GM19043 (cell line): ENCODE data around the gene SIGLEC8.
"Not testable (repeated sequence)": the region's sequence is repeated elsewhere in the genome, so short reads cannot be mapped to it uniquely, and the experiment has no call there.

ENCODE experiments used
- ATAC-seq: cut with Tn5 transposase; IDR thresholded peaks from one replicate; pipeline ENCODE4 v1.9.1; 2021; ENCODE audit warnings: low read depth; ENCODE audit not compliant: unreplicated experiment

The SIGLEC8 gene

GRCh38 chr19:51458051-51458645 lies at the start of gene SIGLEC8:
SIGLEC8 (minus strand) TSS chr19:51458454; CDS start chr19:51458387, 67 bp downstream.
- no peak for ATAC-seq

- no peak for ATAC-seq
These were observed 49.4 kb upstream of the SIGLEC8 start for GRCh38 chr19:51507640-51508058.

- no peak for ATAC-seq
These were observed 48.9 kb upstream of the SIGLEC8 start for GRCh38 chr19:51507192-51507591.

GRCh38 chr19:51505904-51506303 lies 47.6 kb upstream of the SIGLEC8 start:
- no peak for ATAC-seq

- no peak for ATAC-seq
These were observed 45.6 kb upstream of the SIGLEC8 start for GRCh38 chr19:51503896-51504295.

GRCh38 chr19:51503286-51503817 lies 45.1 kb upstream of the SIGLEC8 start:
- ATAC-seq = no peak

GRCh38 chr19:51501594-51502263 lies 43.5 kb upstream of the SIGLEC8 start, which contains the start of gene SIGLEC12:
SIGLEC12 (minus strand) TSS chr19:51501800; CDS start chr19:51501733, 67 bp downstream.
- no peak for ATAC-seq

GRCh38 chr19:51500931-51501330 lies 42.7 kb upstream of the SIGLEC8 start:
- ATAC-seq = not testable (repeated sequence)

GRCh38 chr19:51497666-51498065 lies 39.4 kb upstream of the SIGLEC8 start:
- no peak for ATAC-seq

- ATAC-seq = no peak
These were observed 35.5 kb upstream of the SIGLEC8 start for GRCh38 chr19:51493776-51494175.

- no peak for ATAC-seq
These were observed 33.3 kb upstream of the SIGLEC8 start for GRCh38 chr19:51491586-51491985.

GRCh38 chr19:51490676-51491075 lies 32.4 kb upstream of the SIGLEC8 start:
- no peak for ATAC-seq

GRCh38 chr19:51489113-51489512 lies 30.9 kb upstream of the SIGLEC8 start:
- no peak for ATAC-seq

- no peak for ATAC-seq
These were observed 30.2 kb upstream of the SIGLEC8 start for GRCh38 chr19:51488491-51488890.

- no peak for ATAC-seq
These were observed 27.9 kb upstream of the SIGLEC8 start for GRCh38 chr19:51485960-51486660.

GRCh38 chr19:51480590-51480989 lies 22.3 kb upstream of the SIGLEC8 start:
- no peak for ATAC-seq

- no peak for ATAC-seq
These were observed 21.5 kb upstream of the SIGLEC8 start for GRCh38 chr19:51479531-51480331.

- ATAC-seq = no peak
These were observed 20.4 kb upstream of the SIGLEC8 start, which contains the start of gene CEACAM18 for GRCh38 chr19:51478381-51479234. CEACAM18 (plus strand) TSS chr19:51478539.

- no peak for ATAC-seq
These were observed 19.1 kb upstream of the SIGLEC8 start for GRCh38 chr19:51477344-51477743.

- no peak for ATAC-seq
These were observed 17.9 kb upstream of the SIGLEC8 start for GRCh38 chr19:51476164-51476563.
